H54 (cell line): ENCODE data around the gene MAP3K10.
"Not testable (repeated sequence)": the region's sequence is repeated elsewhere in the genome, so short reads cannot be mapped to it uniquely, and the experiment has no call there.

Experiments used
- DNase-seq: peaks from one replicate; pipeline ENCODE4 v3.0.0; 2011; ENCODE audit warnings: low spot score, mixed read lengths; ENCODE audit not compliant: insufficient read length
- FAIRE-seq: peaks from 3 replicates; lab custom pipeline; 2011; peaks lifted over from hg19 to GRCh38; lab: Jason Lieb, UNC
- POLR2A ChIP-seq: IDR thresholded peaks from 2 replicates; pipeline ENCODE4 v1.6.1; 2011; ENCODE audit warnings: low read depth, mild to moderate bottlenecking, low read length

The MAP3K10 gene

DNA sequence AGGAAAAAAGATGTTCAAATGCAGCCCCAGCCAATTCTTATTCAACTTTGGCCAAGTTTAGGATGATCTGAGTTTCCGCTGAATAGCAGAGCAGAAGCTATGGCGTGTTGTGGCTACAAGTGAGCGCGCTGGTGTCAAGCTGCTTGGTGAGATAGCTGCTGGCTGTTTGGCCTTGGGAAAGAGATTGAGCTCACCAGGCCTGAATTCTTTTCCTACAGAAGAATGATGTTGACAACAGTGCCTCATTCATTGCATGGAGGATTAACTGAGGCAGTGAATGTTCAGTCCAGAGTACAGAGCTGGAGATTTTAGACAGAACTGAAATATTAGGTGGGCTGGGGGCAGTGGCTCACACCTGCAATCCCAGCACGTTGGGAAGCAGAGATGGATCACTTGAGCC lies 31.5 kb upstream of the MAP3K10 start:
- FAIRE-seq (no peak), DNase-seq (no peak)
- no peak for TF ChIP-seq POLR2A

GRCh38 chr19:40162104-40162503 lies 29.1 kb upstream of the MAP3K10 start:
- no peak for TF ChIP-seq POLR2A
- DNase-seq (no peak), FAIRE-seq (no peak)

DNA sequence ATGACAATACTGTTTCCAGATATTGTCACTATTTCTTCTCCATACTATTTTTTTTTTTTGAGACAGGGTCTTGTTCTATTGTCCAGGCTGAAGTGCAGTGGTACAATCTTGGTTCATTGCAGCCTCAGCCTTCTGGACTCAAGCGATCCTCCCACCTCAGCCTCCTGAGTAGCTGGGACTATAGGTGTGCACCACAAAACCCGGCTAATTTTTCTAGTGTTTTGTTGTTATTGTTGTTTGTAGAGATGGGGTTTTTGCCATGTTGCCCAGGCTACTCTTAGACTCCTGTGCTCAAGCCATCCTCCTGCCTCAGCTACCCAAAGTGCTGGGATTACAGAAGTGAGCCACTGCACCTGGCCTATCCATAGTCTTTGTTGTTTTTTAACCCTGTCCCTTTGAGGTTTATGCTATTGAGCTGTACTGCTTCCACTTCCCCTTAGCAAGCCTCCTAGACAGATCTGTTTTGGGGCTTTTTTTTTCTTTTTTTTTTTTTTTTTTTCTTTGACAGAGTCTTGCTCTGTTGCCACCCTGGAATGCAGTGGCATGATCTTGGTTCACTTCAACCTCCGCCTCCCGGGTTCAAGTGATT lies 27.6 kb upstream of the MAP3K10 start:
- DNase-seq (no peak), FAIRE-seq (no peak)
- TF ChIP-seq POLR2A, result no peak

- TF ChIP-seq POLR2A, result no peak
- no peak for FAIRE-seq
- peak; percentile 84 for DNase-seq
These were observed 25.8 kb upstream of the MAP3K10 start for GRCh38 chr19:40165362-40165937.

DNA sequence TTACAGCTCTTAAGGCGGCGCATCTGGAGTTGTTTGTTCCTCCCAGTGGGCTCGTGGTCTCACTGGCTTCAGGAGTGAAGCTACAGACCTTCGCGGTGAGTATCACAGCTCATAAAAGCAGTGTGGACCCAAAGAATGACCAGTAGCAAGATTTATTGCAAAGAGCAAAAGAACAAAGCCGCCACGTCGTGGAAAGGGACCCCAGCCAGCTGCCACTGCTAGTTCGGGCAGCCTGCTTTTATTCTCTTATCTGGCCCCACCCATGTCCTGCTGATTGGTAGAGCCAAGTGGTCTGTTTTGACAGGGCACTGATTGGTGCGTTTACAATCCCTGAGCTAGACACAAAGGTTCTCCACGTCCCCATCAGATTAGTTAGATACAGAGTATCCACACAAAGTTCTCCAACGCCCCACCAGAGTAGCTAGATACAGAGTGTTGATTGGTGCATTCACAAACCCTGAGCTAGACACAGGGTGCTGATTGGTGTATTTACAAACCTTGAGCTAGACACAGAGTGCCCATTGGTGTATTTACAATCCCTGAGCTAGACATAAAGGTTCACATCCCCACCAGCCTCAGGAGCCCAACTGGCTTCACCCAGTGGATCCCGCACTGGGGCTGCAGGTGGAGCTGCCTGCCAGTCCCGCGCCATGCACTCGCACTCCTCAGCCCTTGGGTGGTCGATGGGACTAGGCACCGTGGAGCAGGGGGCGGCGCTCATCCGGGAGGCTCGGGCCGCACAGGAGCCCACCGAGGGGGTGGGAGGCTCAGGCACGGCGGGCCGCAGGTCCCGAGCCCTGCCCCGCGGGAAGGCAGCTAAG lies 21.5 kb upstream of the MAP3K10 start:
- not testable (repeated sequence) for FAIRE-seq, DNase-seq

- FAIRE-seq, DNase-seq: not testable (repeated sequence)
These were observed 20.8 kb upstream of the MAP3K10 start for GRCh38 chr19:40170303-40170989.

- not testable (repeated sequence) for FAIRE-seq, DNase-seq
These were observed 19.9 kb upstream of the MAP3K10 start for GRCh38 chr19:40171293-40171692.

GRCh38 chr19:40174092-40174491 lies 17.1 kb upstream of the MAP3K10 start:
- DNase-seq, result no peak
- FAIRE-seq, result no peak
- TF ChIP-seq POLR2A, result no peak

- FAIRE-seq (no peak), DNase-seq (no peak)
- no peak for TF ChIP-seq POLR2A
These were observed 15.4 kb upstream of the MAP3K10 start for GRCh38 chr19:40175820-40176219.

GRCh38 chr19:40177286-40178070 lies 13.7 kb upstream of the MAP3K10 start:
- TF ChIP-seq POLR2A, result no peak
- DNase-seq (no peak), FAIRE-seq (no peak)

DNA sequence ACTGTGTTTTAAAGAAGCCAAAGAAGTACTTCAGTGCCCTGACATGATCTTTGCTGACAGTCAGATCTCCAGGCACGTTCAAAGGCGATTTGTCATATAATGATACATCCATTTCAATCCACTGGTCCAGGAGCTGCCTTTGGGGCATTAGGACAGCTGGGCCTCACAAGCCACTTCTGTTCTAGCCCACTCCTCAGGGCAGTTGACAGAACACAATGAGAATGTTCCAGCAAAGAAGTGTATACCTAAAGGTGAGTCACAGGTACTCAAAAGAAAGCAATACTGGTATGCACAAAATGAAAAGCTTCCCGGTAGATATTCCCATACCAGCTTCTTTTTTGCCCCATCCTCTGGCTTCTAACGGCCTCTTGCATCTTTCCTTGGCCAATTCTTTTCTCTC lies 12.5 kb upstream of the MAP3K10 start:
- DNase-seq (no peak), FAIRE-seq (no peak)
- no peak for TF ChIP-seq POLR2A

GRCh38 chr19:40184273-40184672 lies 7.0 kb upstream of the MAP3K10 start:
- TF ChIP-seq POLR2A, result no peak
- FAIRE-seq, result no peak
- DNase-seq, result no peak

GRCh38 chr19:40191836-40192646 lies 815 bp downstream of the MAP3K10 start:
- FAIRE-seq, result no peak

More at GRCh38 chr19:40191836-40192646, 815 bp downstream of the MAP3K10 start:
- DNase-seq, result peak; percentile 63
- TF ChIP-seq POLR2A, result no peak
